H1 (cell line): ENCODE measurements around the gene RTKN. TPM values are rescaled to one million over a fixed set of nuclear protein-coding genes. Genes with fewer than 3 reads are reported as not detected.

Source experiments
- CHD1 ChIP-seq: IDR thresholded peaks from 2 replicates; pipeline ENCODE4 v1.6.1; 2012; ENCODE audit warnings: low read depth, low read length, improper control_type of control experiment
- KDM5A ChIP-seq: fragments of 200-600 bp; IDR thresholded peaks from 2 replicates; pipeline ENCODE4 v1.7.1; 2012; ENCODE audit warnings: mild to moderate bottlenecking, low read length, inconsistent platforms, mixed read lengths
- RXRA ChIP-seq: IDR thresholded peaks from 2 replicates; pipeline ENCODE4 v1.6.1; 2011; ENCODE audit warnings: low read depth, mild to moderate bottlenecking, low read length, moderate library complexity; ENCODE audit not compliant: insufficient read depth
- ZNF274 ChIP-seq: IDR thresholded peaks from 2 replicates; pipeline ENCODE4 v1.7.0; 2012; ENCODE audit warnings: low read length, borderline replicate concordance; ENCODE audit errors: extremely low read depth
- polyA plus RNA-seq, 7 experiments: library from polyadenylated mRNA; depleted of rRNA in 3 of 7; stranded (reverse) in 5 of 7; unstranded in 2 of 7; fragments of >200 nt in 5 of 7; fragments of 200-250 nt in 2 of 7; gene quantifications; 1 replicate in 5 of 7; 2 replicates in 1 of 7; 4 replicates in 1 of 7; pipeline versions ENCODE4 v1.2.1 to v1.2.3, GENCODE V29; 2011 to 2013; ENCODE audit warnings: missing spikeins in 2 of 7, mixed read lengths in 2 of 7
- total RNA-seq: library from RNA; stranded (reverse); fragmentation: NEBNext Ultra II Directional; extraction: Animal tissue kit (Norgen Biotek cat#: 25700); gene quantifications from 2 replicates; pipeline ENCODE4 v1.2.1, GENCODE V29; 2021

Gene RTKN
- total and polyA plus RNA-seq, 2 of the 8 experiments (the other 6 are each of a cell fraction or from before 2014, with no cell fraction given): 40.2 to 54.1 TPM

DNA sequence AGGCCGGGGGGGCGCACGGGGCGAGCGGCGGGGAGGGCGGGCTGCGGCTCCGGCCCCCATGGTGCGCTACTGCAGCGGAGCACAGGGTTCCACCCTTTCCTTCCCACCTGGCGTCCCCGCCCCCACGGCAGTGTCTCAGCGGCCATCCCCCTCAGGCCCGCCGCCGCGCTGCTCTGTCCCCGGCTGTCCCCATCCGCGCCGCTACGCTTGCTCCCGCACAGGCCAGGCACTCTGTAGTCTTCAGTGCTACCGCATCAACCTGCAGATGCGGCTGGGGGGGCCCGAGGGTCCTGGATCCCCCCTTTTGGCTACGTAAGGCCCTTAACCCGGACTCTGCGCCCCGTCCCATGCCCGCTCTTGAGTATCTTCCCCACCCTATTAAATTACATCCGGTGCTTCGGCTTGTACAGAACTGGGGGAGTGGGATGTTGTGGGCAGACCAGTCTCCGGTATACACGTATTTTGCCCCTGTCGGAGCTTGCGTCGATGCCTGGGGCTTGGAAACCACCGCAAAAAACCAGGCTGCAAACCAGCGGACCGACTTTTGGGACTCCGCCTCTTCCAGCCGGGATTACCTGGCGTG, 15.9 kb upstream of the RTKN start (continued):
- TF ChIP-seq RXRA: no peak
- no peak for TF ChIP-seq KDM5A
- no peak for TF ChIP-seq ZNF274
- no peak for TF ChIP-seq CHD1
